RWPE1 (cell line): ENCODE measurements around the gene CLDN19.
A peak's percentile ranks its signal among the peaks of the same experiment; 100 is the strongest.

Source experiments
- CTCF ChIA-PET: fragments of 350-600 bp; sonication (Branson Sonifier 250); formaldehyde crosslinking; extraction: SDS; loops from one replicate; lab custom pipeline; 2021; lab: Yijun Ruan, JAX
- POLR2A ChIA-PET: fragments of 400-600 bp; formaldehyde crosslinking; extraction: SDS; loops from one replicate; lab custom pipeline; 2020; ENCODE audit warnings: antibody characterized with exemption; ENCODE audit not compliant: low non-redundant PET; lab: Yijun Ruan, JAX
- DNase-seq: peaks from one replicate; pipeline ENCODE4 v3.0.0; 2012; ENCODE audit warnings: low spot score
- H3K27ac ChIP-seq: fragments of 450-650 bp; 2 replicates; pipeline ENCODE4 v1.5.1; 2017
- CTCF ChIP-seq: fragments of 450-650 bp; conservative IDR thresholded peaks from 2 replicates; pipeline ENCODE4 v1.5.1; 2017; ENCODE audit warnings: low read depth, mild to moderate bottlenecking

CLDN19 gene

GRCh38 chr1:42735477-42736105 lies 4.4 kb downstream of the CLDN19 start:
- no peak for TF ChIP-seq CTCF
- POLR2A ChIA-PET: interaction anchor here (0.5 to 0.6 kb wide), 2 partner anchors 278 to 589 kb away, joined by 3 to 7 read pairs; no protein-coding TSS in a partner anchor
- peak overlapping the region; percentile 47; the same call in 1 of the 2 replicates for H3K27ac ChIP-seq
- CTCF ChIA-PET: interaction anchor here (0.6 to 0.7 kb wide), 4 partner anchors 12 to 239 kb away, joined by 3 to 4 read pairs (median 3); no protein-coding TSS in a partner anchor
- no peak for DNase-seq

- no peak overlapping the region for H3K27ac ChIP-seq
- TF ChIP-seq CTCF: no peak
- no peak for DNase-seq
- POLR2A ChIA-PET: interaction anchor here (0.6 kb wide), 1 partner anchor 588 kb away, joined by 7 read pairs; no protein-coding TSS in a partner anchor
- CTCF ChIA-PET: interaction anchor here (0.6 kb wide), 2 partner anchors 31 to 240 kb away, joined by 3 to 4 read pairs; no protein-coding TSS in a partner anchor
Observed at GRCh38 chr1:42735056-42735455, 5.0 kb downstream of the CLDN19 start.

- CTCF ChIA-PET: interaction anchor here (0.6 kb wide), 1 partner anchor 241 kb away, joined by 3 read pairs; no protein-coding TSS in a partner anchor
- no peak for DNase-seq
- POLR2A ChIA-PET: no interaction called here
- H3K27ac ChIP-seq: no peak overlapping the region
- TF ChIP-seq CTCF: no peak
Observed at GRCh38 chr1:42734201-42735035, 5.6 kb downstream of the CLDN19 start.

- ChIA-PET CTCF (interaction anchor here (0.6 kb wide), 1 partner anchor 1235 kb away, joined by 3 read pairs; no protein-coding TSS in a partner anchor), POLR2A (no interaction called here)
- H3K27ac ChIP-seq: no peak overlapping the region
- TF ChIP-seq CTCF: no peak
- no peak for DNase-seq
Observed at GRCh38 chr1:42733415-42734200, 6.4 kb downstream of the CLDN19 start.

- POLR2A ChIA-PET: no interaction called here
- TF ChIP-seq CTCF: no peak
- CTCF ChIA-PET: interaction anchor here (0.6 kb wide), 1 partner anchor 34 kb away, joined by 3 read pairs; no protein-coding TSS in a partner anchor
Observed at GRCh38 chr1:42732126-42732680, 7.8 kb downstream of the CLDN19 start.

More at GRCh38 chr1:42732126-42732680, 7.8 kb downstream of the CLDN19 start:
- no peak for DNase-seq
- H3K27ac ChIP-seq: no peak overlapping the region
